CMK (cell line): ENCODE measurements around the gene LHFPL3.

Source experiments
- DNase-seq: peaks from one replicate; pipeline ENCODE4 v3.0.0-alpha.2; 2010; ENCODE audit warnings: low read depth

The LHFPL3 gene

DNA sequence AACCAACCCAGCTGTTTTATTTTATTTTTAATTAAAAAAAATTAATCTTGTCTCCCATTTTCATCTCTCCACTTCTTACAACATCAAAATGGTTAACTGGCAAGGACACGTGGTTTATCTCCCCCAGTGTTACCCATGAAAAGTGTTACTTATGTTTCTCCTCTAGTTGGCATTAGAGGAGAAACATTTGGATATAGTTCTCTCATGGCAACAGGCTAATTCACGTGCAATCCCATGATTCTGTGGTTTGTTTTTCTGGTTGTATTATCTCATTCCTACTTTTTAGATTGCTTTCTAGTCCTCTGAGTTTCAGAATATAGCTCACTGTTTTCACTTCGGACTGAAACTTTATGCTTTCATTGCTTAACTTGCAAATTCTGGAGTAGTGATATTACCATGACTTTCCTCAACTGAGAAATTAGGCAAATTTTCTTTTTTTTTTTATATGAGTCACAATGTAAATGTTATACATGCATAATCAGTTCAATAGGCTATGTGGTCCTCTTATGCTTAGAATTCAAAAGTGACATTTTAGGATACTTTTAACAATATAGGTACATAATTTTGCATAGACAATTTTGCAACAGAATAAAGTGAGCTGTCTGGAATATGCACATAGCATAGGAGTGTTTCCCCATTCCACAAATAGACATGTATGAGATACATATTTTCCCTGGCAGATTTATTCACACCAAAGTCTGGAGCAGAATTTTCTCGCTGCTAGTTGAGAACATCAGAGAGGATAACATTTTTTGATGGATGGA lies 43.0 kb downstream of the LHFPL3 start:
- DNase-seq: no peak

DNA sequence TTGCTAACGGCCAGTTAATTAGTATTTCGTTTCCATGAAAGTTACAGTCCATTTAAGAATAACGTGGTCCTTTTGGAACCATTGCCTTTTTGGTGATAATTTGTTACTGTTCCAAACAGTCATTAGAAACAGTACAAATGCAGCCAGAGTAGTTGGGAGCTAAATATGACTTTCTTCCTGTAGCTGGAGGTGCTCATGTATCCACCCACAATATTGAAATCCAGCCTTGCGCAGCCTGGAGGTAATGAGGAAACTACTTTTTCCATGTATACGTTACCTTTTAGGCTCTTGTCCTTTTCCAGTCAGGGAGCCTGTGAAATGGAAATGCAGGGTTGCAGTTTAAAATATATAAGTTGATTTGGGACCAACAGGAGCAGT lies 43.6 kb downstream of the LHFPL3 start:
- DNase-seq: no peak

DNA sequence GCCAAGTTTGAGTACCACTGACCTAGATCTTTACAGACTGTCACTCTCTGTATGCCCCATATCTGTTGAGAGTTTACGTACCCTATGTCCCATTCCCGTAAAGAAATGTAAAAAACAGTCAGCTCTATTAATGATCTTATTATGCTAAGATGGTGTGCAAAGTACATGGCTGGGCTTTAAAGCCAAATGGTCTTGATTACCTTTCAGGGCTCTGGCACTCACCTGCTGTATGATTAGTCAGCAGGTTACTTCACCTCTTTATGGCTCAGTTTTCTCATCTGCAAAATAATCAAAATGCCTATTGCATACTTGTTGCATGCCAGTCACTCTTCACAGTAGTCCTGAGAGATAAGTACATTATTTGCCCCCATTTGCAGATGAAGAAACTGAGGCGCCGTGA lies 54.2 kb downstream of the LHFPL3 start:
- no peak for DNase-seq

DNA sequence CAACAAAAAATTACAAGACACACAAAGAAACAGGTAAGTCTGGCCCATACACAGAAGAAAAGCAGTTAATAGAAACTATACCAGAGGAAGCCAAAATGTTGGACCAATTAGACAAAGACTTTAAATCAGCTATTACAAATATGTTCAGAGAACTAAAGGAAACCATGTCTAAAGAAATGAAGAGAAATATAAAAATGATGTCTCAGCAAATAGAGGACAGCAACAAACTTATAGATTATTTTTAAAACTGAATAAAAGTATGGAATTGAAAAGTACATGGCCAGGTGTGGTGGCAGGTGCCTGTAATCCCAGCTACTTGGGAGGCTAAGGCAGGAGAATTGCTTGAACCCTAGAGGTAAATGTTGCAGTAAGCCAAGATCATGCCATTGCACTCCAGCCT lies 58.5 kb downstream of the LHFPL3 start:
- DNase-seq: no peak

DNA sequence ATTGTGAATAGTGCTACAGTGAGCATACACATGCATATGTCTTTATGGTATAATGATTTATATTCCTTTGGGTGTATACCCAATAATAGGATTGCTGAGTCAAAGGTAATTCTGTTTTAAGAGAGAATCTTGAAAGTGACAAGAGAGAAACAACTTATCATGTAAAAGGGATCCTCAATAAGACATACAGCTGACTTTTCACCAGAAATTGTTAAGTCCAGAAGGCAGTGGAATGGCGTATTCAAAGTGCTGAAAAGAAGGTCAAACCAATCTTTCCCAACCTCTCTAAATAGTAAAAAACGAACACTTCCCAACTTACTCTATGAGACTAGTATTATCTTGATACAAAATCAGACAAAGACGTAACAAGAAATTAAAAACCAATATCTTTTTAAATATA lies 59.8 kb downstream of the LHFPL3 start:
- DNase-seq: no peak

DNA sequence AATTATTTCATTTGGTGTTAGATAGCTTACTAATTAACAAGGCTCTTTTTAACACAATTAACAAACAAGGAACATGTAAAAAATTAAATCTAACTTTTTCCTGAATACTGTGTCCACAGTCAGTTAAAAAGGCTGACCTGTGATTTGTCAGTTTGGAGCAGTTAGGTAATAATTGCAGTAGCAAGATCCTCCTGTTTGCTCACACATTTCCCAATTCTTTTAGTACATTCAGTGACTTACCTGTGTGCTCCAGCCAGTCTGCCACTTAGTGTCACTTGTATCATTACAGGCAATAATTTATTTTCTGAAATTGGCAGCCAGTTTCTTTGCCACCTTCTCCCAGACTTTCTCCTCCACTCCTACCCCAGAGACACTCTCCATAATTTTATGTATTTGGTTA lies 66.8 kb downstream of the LHFPL3 start:
- DNase-seq: no peak

DNA sequence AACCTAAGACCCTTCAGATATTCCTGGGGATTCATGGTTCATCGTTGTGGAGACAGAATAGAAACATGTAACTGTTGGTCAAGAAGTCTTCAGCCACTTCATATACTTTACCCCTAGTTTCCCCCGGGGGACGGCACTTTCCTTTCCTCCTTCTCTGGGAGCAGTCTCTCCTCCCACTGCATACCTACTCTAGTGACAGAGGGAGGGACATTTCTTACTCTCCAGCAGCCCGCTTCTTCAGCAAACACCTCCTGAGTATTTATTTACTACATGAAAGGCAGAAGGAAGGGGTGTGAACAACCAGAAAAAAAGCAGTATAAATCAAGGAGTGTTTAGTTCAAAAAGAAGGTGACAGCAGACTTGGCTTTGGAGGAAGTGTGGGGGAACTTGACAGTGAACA lies 69.0 kb downstream of the LHFPL3 start:
- no peak for DNase-seq

DNA sequence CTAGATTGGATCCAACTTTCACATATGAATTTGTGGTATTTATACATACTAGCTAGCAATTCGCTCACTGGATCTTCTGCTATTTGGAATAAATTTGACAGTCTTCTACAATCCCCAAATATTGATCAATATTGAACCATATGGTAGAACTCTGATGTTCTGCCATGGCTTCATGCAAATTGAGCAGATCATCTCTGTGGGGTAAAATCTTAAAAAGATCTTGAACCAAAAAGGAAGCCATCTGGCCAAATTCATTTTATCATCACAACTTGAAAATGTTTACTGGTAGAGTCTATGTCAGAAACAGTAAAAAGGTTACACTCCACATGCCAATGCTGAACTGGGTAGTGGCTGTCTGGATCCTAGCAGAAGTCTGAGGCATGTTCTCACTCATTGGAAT lies 80.0 kb downstream of the LHFPL3 start:
- DNase-seq: no peak

DNA sequence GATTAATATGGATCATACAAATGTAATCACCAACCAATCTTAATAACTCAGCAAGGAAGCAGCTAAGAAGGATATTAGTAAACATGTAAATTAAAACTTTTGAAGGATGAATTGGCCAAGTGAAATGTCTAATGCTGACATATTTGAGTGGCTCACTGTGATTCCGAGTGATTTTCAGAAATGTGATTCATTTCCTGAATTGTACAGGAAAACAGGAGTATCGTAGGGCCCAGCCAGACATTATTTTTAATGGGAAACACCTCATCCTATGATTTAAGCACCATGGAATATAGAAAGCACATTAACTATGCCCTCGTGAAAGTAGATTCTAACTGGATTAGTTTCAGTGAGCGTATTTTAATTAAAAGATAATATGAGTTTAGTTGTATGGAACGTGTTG lies 82.3 kb downstream of the LHFPL3 start:
- DNase-seq: no peak

DNA sequence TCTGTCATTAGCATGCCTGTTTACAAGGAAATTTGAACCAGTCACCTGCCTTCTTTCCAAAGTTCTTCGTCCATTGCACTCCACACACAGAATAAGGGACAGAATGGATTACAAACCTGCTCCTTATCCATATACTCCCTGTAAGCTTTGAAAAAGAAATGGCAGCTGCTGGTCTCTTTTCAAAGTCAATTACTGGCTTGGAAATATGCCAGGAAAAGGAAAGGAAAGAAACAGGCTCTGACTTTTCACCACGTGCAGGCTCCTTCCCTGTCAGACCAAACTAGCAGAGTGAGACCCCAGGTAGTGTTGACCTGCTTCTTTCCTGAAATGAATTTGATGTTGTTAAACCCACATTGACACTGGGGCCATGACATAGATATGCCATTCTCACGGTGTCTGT lies 84.5 kb downstream of the LHFPL3 start:
- no peak for DNase-seq

DNA sequence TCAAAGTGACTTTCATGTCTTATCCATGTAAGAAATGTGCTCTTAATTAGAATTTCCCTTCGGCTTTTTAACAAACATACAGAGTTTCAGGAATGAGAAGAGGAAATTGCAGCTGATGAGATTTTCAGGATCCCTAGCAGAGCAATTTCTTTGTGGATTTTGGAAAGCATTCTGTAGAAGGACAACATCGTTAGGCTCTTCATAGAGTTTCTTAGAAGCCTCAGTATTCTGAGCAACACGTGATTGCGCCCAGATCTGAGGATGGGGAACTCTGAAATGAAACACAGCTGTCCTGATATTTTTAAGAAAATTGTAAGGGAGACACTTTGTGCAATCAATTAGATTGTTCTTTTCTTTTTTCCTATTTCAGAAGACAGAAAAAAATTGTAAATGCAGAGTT lies 85.8 kb downstream of the LHFPL3 start:
- no peak for DNase-seq

DNA sequence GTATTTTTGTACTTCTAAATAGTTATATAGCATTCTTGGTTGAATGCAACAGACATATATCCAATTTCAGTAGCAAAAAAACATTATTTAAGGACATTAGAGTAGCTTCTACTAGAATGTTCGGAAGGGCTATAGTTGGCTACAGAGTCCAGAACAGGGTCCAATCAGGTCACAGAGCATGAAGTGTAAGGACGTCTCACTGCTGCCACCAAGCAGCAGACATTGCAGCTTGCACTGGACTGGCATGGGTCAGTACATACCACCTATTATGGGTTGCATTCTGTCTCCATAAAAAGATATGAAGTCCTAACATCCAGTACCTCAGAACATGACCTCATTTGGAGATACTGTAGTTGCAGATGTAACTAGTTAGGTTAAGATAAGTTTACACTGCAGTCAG lies 87.3 kb downstream of the LHFPL3 start:
- no peak for DNase-seq

DNA sequence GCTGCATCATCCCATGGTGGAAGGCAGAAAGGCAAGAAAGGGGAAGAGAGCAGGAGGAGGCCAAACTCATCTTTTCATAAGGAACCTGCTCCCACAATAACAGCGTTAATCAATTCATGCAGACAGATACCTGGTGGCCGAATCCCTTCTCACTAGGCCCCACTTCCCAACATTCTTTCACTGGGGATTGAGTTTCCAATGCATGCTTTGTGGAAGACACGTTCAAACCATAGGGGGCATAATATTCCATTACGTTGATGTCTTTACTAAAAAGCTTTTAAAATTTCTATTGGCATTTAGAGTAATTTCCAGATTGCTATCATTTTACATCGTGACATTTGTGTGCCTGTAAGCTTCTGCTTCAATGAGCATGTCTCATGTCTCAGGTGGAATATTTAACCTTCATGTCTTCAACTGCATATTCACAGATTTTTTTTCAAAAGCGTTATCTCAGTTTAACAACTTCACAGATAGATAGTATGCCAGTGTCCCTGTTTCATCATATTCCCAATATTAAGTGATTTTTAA lies 88.5 kb downstream of the LHFPL3 start:
- no peak for DNase-seq

DNA sequence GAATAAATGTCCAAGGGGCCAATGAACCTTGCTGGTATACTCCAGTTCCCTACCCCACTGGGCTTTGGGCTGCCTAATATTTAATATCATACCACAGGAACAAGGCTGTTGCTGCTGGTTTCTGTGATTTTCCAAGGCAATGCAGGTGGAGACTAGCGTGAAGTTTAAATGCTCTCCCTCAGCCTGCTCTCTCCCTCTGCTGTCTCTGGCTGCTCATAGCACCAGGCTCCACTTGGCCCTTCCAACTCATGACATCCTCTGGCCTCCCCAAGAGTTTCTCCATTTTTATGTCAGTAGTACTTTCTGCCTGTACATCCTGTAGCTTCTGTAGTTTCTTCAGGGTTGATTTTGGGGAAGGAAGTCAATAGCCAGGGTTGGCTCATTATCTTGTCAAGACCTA lies 103.5 kb downstream of the LHFPL3 start:
- DNase-seq: no peak

DNA sequence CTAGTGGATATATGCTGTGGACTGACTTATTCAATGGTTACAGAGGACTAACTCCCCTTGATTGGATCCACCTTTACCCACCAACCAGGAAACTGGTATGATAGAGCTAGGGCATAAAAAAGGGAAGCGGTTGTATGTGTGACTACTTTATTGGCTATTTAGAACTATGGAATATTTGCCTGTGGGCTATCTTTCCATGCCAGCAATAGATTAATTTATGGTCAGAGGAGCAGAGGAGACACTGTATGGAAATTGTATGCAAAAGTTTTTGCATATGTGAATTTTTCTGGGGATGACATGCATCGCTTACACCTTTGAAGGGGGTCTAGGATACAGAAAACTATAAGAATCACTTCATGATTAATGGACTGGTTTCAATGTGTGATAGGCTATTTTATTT lies 105.7 kb downstream of the LHFPL3 start:
- no peak for DNase-seq

DNA sequence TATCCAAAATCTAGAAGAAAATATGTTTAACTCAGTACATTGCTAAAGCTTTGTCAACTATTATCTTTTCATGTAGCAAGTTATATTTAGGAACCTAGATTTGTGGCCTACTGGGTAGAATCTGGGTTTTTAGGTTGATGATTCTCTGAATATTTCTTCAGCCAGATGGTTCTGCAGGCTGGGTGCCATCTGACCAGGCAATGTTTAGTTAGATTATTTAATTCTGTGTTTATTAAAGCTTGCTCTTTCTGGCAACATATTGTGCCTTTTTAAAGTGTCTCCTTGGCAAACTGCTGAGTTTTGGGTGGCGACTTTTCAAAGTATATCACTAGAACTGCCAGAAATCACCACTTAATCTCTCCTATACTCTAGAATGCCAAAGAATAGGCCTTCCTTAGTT lies 114.1 kb downstream of the LHFPL3 start:
- DNase-seq: no peak

DNA sequence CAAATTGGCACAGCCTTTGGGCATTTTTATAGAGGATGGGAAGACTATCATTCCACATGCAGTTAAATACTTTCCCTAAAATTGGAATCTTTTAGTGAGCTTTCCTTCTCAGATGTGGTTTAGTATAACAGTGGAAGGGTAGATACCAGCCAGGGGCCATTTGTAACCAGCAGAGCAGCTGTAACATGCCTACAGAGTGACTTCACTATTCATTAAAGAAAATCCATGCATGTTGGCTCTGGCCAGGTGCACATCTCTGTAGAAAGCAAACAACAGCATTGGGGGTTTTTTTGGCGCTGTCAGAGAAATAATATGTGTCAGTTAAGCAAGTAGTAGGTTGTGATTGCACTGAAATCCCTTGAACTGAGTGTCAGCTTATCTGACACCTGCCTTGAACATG lies 115.6 kb downstream of the LHFPL3 start:
- DNase-seq: no peak

DNA sequence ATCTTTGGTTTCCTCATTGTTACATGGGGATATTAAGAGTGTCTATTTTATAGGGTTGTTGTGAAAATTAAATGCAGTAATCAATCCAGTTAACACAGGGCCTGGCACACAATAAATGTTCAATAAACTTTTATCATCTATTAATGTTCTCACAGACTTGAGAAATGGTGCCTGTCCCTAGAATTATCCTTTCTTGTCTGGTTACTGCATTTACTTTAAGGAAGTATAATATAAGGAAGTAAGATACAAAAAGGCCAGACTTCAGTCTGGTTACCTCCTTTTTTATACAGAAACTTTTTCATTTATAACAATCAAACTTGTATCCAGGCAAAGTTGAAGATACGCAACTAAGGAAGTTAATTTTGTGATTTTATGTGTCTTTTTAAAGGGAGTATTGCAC lies 117.0 kb downstream of the LHFPL3 start:
- no peak for DNase-seq

DNA sequence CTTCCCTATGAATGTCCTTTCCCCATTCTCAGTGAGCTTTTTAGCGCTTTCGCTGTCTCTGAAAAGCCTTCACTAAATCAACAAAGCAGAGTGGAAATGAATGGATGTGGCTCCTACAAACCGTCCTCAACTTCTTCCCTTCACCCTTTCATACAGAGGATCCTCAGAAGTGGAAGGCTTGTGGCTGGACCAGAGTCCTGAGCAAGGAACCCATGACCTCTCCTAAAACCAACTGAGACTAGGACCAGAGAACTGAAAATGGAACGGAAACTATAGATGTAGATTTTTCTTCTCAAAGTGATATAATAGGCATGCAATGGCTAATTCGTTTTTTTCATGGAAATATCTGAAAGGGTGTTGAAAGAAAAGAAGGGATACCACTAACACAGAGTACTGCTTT lies 122.5 kb downstream of the LHFPL3 start:
- DNase-seq: no peak

DNA sequence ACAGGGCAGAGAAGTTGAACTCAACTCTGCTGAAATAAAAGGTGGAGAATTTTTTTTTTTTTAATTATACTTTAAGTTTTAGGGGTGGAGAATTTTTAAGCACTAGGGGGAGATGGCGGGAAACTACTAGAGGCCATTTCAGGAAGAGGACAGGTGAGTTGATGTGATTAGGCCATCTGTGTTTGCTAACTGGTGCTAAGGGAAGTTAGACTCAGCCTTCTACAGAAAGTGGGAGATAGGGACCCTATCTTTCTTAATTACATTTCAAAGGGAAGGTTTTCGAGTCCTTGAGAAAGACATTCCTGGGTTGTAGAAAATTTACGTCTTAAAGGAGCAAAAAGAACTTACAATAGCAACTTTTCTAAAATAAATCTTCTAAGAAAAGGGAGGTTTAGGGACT lies 124.8 kb downstream of the LHFPL3 start:
- DNase-seq: no peak

DNA sequence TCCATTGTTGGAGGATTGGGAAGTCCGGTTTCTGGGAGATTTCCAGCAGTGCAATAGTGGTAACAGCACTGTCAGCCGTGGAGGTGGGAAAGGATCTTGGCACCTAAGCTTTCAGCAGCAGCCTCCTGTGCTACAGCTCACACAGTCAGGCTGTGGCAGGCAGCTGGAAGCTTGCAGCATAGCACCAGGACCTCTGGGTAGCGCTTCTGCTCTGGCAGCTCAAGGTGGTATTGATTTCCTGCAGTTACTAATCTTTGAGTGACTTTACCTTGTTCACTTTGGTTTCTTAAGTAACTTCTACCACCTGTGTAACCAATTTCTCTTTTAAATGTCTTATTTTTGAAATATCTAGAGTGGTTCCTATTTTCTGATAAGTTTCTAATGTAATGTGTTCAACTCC lies 130.5 kb downstream of the LHFPL3 start:
- no peak for DNase-seq

DNA sequence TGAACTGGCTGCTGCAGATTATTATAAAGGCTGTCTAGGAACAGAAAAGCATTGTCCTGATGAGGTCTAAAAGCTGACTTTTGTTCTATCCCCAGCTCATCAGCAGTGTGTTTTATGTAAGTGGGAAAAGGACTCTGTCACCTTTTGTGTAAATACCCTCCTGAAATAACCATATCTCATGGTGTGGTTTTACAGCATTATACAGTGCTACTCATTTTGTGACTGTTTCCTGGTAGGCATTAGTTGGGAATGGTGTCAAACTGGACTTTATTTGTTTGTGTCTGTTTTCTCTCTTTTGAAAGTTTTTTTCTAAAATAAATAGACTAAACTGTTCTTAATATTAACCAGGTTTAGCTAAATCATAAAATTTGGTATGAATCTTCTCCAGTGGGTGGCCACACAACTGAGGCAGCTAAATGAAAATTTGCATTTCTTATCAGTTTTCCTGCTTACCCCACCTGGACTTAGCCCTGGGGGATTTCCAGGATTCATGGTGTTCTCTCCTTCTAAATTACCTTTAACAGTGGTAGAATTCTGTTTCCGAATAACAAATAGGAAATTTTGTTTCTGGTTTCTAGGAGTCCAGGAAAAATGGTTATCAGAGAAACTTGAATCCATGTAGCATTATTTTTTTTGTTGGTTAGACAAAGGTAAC lies 140.9 kb downstream of the LHFPL3 start:
- no peak for DNase-seq

DNA sequence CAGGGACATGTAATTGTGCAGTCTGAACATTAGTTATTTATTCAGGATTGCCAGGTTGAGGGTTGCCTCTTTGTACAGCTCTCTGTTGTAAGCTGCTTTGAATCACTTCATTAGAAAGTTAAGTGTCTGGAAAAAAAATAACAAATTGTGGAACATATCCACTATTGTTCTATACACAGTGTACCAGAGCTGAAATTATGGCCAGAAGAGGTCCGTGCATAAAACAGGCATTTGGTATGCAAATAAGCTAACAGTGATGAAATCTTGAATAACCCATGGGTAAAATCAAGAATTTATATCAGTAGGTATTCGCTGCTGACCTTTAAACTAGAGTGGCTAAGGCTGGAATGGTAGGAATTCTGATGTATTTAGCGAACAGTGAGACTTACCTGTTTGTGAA lies 152.1 kb downstream of the LHFPL3 start:
- DNase-seq: no peak
